ENCODE measurements around the gene OR2A25. TPM values are rescaled to one million over a fixed set of nuclear protein-coding genes. Genes with fewer than 3 reads are reported as not detected.
"Not testable (repeated sequence)": the region's sequence is repeated elsewhere in the genome, so short reads cannot be mapped to it uniquely, and the experiment has no call there.

Gene OR2A25
- total RNA-seq, 3 donors from 2014 or later, result not detected

- no peaks in the 10 kb centered on the region for H3K4me1 ChIP-seq
- intact Hi-C loops (cut with DNase I; ENCODE audit: low total_unique reads), result no loop called here
- TF ChIP-seq POLR2A (IDR thresholded peaks at IDR 0.05) (no peak), POLR2AphosphoS5 (IDR thresholded peaks at IDR 0.05) (no peak)
- TF ChIP-seq, protein P1, sequence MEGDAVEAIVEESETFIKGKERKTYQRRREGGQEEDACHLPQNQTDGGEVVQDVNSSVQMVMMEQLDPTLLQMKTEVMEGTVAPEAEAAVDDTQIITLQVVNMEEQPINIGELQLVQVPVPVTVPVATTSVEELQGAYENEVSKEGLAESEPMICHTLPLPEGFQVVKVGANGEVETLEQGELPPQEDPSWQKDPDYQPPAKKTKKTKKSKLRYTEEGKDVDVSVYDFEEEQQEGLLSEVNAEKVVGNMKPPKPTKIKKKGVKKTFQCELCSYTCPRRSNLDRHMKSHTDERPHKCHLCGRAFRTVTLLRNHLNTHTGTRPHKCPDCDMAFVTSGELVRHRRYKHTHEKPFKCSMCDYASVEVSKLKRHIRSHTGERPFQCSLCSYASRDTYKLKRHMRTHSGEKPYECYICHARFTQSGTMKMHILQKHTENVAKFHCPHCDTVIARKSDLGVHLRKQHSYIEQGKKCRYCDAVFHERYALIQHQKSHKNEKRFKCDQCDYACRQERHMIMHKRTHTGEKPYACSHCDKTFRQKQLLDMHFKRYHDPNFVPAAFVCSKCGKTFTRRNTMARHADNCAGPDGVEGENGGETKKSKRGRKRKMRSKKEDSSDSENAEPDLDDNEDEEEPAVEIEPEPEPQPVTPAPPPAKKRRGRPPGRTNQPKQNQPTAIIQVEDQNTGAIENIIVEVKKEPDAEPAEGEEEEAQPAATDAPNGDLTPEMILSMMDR (IDR thresholded peaks at IDR 0.05), result no peak
- no peak for DNase-seq (ENCODE audit: low spot score in 2 of 2)
- no peaks in the 10 kb centered on the region for H3K27me3 ChIP-seq
- no peaks in the 10 kb centered on the region for H3K36me3 ChIP-seq
- H3K27ac ChIP-seq, result no peak within 1 kb of the TSS
- H3K4me3 ChIP-seq, result no peak within 1 kb of the TSS
- H3K9me3 ChIP-seq, result no peaks in the 10 kb centered on the region
Measured at GRCh38 chr7:144048648-144049047, 21.0 kb upstream of the OR2A25 start, which contains the start of gene OR2A5. OR2A5 (plus strand) TSS chr7:144048948; CDS start chr7:144050402, 1,454 bp downstream.

- Histone ChIP-seq H3K27ac (no peak overlapping the region), H3K27me3 (no peaks in the 10 kb centered on the region), H3K36me3 (no peaks in the 10 kb centered on the region), H3K4me3 (no peak overlapping the region), H3K9me3 (no peaks in the 10 kb centered on the region), H3K4me1 (no peaks in the 10 kb centered on the region)
- intact Hi-C loops (cut with DNase I; ENCODE audit: low total_unique reads), result no loop called here
- no peak for DNase-seq (ENCODE audit: low spot score in 2 of 2)
- TF ChIP-seq, protein P1 (IDR thresholded peaks at IDR 0.05), result no peak
- no peak for TF ChIP-seq POLR2A (IDR thresholded peaks at IDR 0.05)
- TF ChIP-seq POLR2AphosphoS5 (IDR thresholded peaks at IDR 0.05), result no peak
Measured at GRCh38 chr7:144049491-144049890, 20.1 kb upstream of the OR2A25 start.

GRCh38 chr7:144050093-144050492 lies 19.5 kb upstream of the OR2A25 start:
- no peak for DNase-seq (ENCODE audit: low spot score in 2 of 2)
- no peaks in the 10 kb centered on the region for H3K4me1 ChIP-seq
- intact Hi-C loops (cut with DNase I; ENCODE audit: low total_unique reads), result no loop called here
- H3K27me3 ChIP-seq, result no peaks in the 10 kb centered on the region
- no peak overlapping the region for H3K27ac ChIP-seq
- H3K4me3 ChIP-seq, result no peak overlapping the region
- no peaks in the 10 kb centered on the region for H3K36me3 ChIP-seq
- H3K9me3 ChIP-seq, result no peaks in the 10 kb centered on the region
- TF ChIP-seq, protein P1 (IDR thresholded peaks at IDR 0.05), result no peak
- TF ChIP-seq POLR2AphosphoS5 (IDR thresholded peaks at IDR 0.05) (no peak), POLR2A (IDR thresholded peaks at IDR 0.05) (no peak)

DNA sequence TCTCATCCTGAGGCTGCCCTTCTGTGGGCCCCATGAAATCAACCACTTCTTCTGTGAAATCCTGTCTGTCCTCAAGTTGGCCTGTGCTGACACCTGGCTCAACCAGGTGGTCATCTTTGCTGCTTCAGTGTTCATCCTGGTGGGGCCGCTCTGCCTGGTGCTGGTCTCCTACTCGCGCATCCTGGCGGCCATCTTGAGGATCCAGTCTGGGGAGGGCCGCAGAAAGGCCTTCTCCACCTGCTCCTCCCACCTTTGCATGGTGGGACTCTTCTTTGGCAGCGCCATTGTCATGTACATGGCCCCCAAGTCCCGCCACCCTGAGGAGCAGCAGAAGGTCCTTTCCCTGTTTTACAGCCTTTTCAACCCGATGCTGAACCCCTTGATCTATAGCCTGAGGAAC lies 18.7 kb upstream of the OR2A25 start:
- H3K4me1 ChIP-seq; intact Hi-C loops (cut with DNase I; ENCODE audit: low total_unique reads); H3K9me3 ChIP-seq; H3K4me3 ChIP-seq; H3K36me3 ChIP-seq; H3K27me3 ChIP-seq; H3K27ac ChIP-seq; DNase-seq (ENCODE audit: low spot score in 2 of 2): not testable (repeated sequence)

DNA sequence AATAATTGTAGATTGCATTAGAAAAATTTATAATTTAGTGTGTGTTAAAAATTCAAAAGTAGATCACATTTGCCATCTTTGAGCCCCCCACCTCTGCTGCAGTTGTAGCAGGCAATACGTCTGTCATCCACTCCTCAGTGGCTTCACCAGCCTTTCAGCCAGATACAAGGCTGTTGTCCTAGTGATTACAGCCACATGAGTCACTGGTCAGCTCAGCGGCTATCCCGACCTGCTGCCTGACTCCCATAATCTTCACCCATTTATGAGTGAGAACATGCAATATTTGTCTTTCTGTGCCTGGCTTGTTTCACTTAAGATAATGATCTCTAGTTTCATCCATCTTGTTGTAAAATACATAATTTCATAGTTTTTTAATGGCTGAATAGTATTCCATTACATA lies 11.7 kb upstream of the OR2A25 start:
- H3K36me3 ChIP-seq, result no peaks in the 10 kb centered on the region
- intact Hi-C loops (cut with DNase I; ENCODE audit: low total_unique reads), result no loop called here
- no peaks in the 10 kb centered on the region for H3K9me3 ChIP-seq
- DNase-seq (ENCODE audit: low spot score in 2 of 2), result no peak
- H3K4me3 ChIP-seq, result no peak overlapping the region
- TF ChIP-seq POLR2AphosphoS5 (IDR thresholded peaks at IDR 0.05) (no peak), POLR2A (IDR thresholded peaks at IDR 0.05) (no peak)
- TF ChIP-seq, protein P1 (IDR thresholded peaks at IDR 0.05), result no peak
- H3K4me1 ChIP-seq, result no peaks in the 10 kb centered on the region
- no peak overlapping the region for H3K27ac ChIP-seq
- H3K27me3 ChIP-seq, result no peaks in the 10 kb centered on the region

GRCh38 chr7:144063710-144064109 lies 5.9 kb upstream of the OR2A25 start:
- DNase-seq (ENCODE audit: low spot score in 2 of 2), result no peak
- Histone ChIP-seq H3K27ac (no peak overlapping the region), H3K4me3 (no peak overlapping the region), H3K4me1 (no peaks in the 10 kb centered on the region), H3K27me3 (no peaks in the 10 kb centered on the region), H3K9me3 (no peaks in the 10 kb centered on the region), H3K36me3 (no peaks in the 10 kb centered on the region)
- intact Hi-C loops (cut with DNase I; ENCODE audit: low total_unique reads), result no loop called here
- TF ChIP-seq POLR2AphosphoS5 (IDR thresholded peaks at IDR 0.05) (no peak), POLR2A (IDR thresholded peaks at IDR 0.05) (no peak)
- TF ChIP-seq, protein P1 (IDR thresholded peaks at IDR 0.05), result no peak

All from breast epithelium (tissue), 4 donors.